ENCODE results near the gene AUTS2. TPM values are rescaled to one million over a fixed set of nuclear protein-coding genes. Genes with fewer than 3 reads are reported as not detected.

Gene AUTS2
- total and polyA plus RNA-seq, 11 donors = 3.4 to 14.0 (median 7.3) TPM

GRCh38 chr7:69633122-69633831 is 35.0 kb downstream of the AUTS2 start:
- WGBS, 4 donors = 48 to 57% (median 52%) methylated on average over 2 of the region's 2 CpGs
- no peaks in the 10 kb centered on the region for H3K27me3 ChIP-seq

GRCh38 chr7:69635555-69636185 is 37.4 kb downstream of the AUTS2 start:
- Histone ChIP-seq H3K27ac (no peak overlapping the region), H3K36me3 (no peaks in the 10 kb centered on the region), H3K4me3 (no peak overlapping the region), H3K4me1 (peaks cover 0 to 11% (median 0%) of the 10 kb centered on the region in 12 donors), H3K9me3 (no peaks in the 10 kb centered on the region), H3K27me3 (no peaks in the 10 kb centered on the region)
- intact Hi-C loops (cut with DNase I) = no loop called here
- no peak for ATAC-seq
- TF ChIP-seq POLR2A (IDR thresholded peaks at IDR 0.05) (no peak), CTCF (IDR thresholded peaks at IDR 0.05) (no peak)
- DNase-seq = no peak
- 80 to 88% (median 85%) methylated on average over 4 of the region's 4 CpGs for WGBS, 4 donors

More at GRCh38 chr7:69633122-69633831, 35.0 kb downstream of the AUTS2 start:
- Histone ChIP-seq H3K36me3 (no peaks in the 10 kb centered on the region), H3K4me3 (no peak overlapping the region), H3K27ac (no peak overlapping the region), H3K4me1 (peaks cover 0 to 17% (median 0%) of the 10 kb centered on the region in 12 donors), H3K9me3 (no peaks in the 10 kb centered on the region)
- TF ChIP-seq CTCF (IDR thresholded peaks at IDR 0.05) = no peak
- no peak for TF ChIP-seq POLR2A (IDR thresholded peaks at IDR 0.05)
- DNase-seq = no peak
- no peak for ATAC-seq
- intact Hi-C loops (cut with DNase I) = no loop called here

GRCh38 chr7:69638674-69639073 is 40.4 kb downstream of the AUTS2 start:
- Histone ChIP-seq H3K4me3 (no peak overlapping the region), H3K9me3 (no peaks in the 10 kb centered on the region), H3K27ac (no peak overlapping the region), H3K27me3 (no peaks in the 10 kb centered on the region), H3K4me1 (peaks cover 0 to 7% (median 0%) of the 10 kb centered on the region in 12 donors), H3K36me3 (no peaks in the 10 kb centered on the region)
- intact Hi-C loops (cut with DNase I) = no loop called here
- TF ChIP-seq CTCF (IDR thresholded peaks at IDR 0.05) (no peak), POLR2A (IDR thresholded peaks at IDR 0.05) (no peak)
- WGBS, 4 donors = 91 to 97% (median 95%) methylated on average over 1 of the region's 1 CpG
- DNase-seq (no peak), ATAC-seq (no peak)

- H3K9me3 ChIP-seq = no peaks in the 10 kb centered on the region
- no peaks in the 10 kb centered on the region for H3K27me3 ChIP-seq
- no peaks in the 10 kb centered on the region for H3K36me3 ChIP-seq
- no peak overlapping the region for H3K4me3 ChIP-seq
- TF ChIP-seq CTCF (IDR thresholded peaks at IDR 0.05) (no peak), POLR2A (IDR thresholded peaks at IDR 0.05) (no peak)
- ATAC-seq (no peak), DNase-seq (no peak)
- H3K27ac ChIP-seq = no peak overlapping the region
- WGBS, 4 donors = 96 to 99% (median 97%) methylated on average over 3 of the region's 3 CpGs
- intact Hi-C loops (cut with DNase I) = no loop called here
- peaks cover 0 to 16% (median 0%) of the 10 kb centered on the region in 12 donors for H3K4me1 ChIP-seq
These were observed 41.9 kb downstream of the AUTS2 start for GRCh38 chr7:69640216-69640615.
